ENCODE data around the gene VWC2. TPM values are rescaled to one million over a fixed set of nuclear protein-coding genes. Genes with fewer than 3 reads are reported as not detected.

Gene VWC2
- total and polyA plus RNA-seq, 2 of the 13 experiments (the other 11 are each of a cell fraction or from before 2014, with no cell fraction given) = not detected

DNA sequence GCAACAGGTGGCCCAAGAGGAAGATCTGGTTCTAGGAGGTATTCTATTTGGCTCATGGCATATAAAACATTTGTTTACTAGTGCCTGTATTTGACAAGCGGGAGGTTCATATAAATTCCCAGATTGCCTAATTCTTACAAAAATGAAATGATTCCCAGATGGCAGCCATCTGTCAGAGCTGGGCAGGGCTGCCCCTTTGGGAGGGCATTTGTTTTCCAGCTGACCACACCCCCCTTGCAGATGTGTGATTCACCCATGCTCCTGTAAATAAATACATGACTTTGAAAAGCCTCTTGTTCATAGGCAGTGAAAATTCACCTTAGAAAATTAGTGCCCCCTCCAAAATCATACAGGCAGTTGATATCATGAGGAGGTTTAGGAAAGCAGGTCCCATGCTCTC, 8.6 kb downstream of the VWC2 start:
- no peak overlapping the region for H3K9ac ChIP-seq (ENCODE audit: insufficient read depth, low read depth, low read length)
- intact Hi-C loops (cut with micrococcal nuclease; ENCODE audit: unreplicated experiment) = no loop called here
- FAIRE-seq (no peak), ATAC-seq (no peak), DNase-seq (ENCODE audit: low spot score) (no peak)
- in situ Hi-C loops (cut with HindIII; ENCODE audit: extremely low pct_ligation_motif_present, low pct_unique_long_range_greater_than_20kb) = no loop called here
- no peak overlapping the region for H3K4me3 ChIP-seq (replicated peaks in 1 of 3; ENCODE audit: insufficient read depth in 1 of 3, low read depth in 2 of 3, low read length in 3 of 3)
- ChIA-PET CTCF (ENCODE audit: low intra/inter-chr PET ratio, low total read pairs) (no interaction called here), POLR2A (no interaction called here)
- no peaks in the 10 kb centered on the region for H3K9me3 ChIP-seq (ENCODE audit: low read length)
- no peak overlapping the region for H3K4me2 ChIP-seq (ENCODE audit: low read depth, low read length)
- BruUV-seq (replicated peaks) = no TSS peak
- no peaks in the 10 kb centered on the region for H3K36me3 ChIP-seq (replicated peaks in 1 of 2; ENCODE audit: control insufficient read depth in 1 of 2, insufficient read depth in 2 of 2, low read length in 2 of 2)
- no peaks in the 10 kb centered on the region for H3K79me2 ChIP-seq (ENCODE audit: insufficient read depth, low read length)
- no peaks in the 10 kb centered on the region for H4K20me1 ChIP-seq (ENCODE audit: insufficient read depth, low read length)
- H3K27ac ChIP-seq (ENCODE audit: extremely low read length, insufficient read depth, low read length) = no peak overlapping the region
- WGBS (ENCODE audit: low lambda C conversion rate) = 82% methylated on average over 1 of the region's 1 CpG
- H2AFZ ChIP-seq (ENCODE audit: low read length) = no peak overlapping the region
- no peaks in the 10 kb centered on the region for H3K27me3 ChIP-seq (ENCODE audit: control insufficient read depth in 1 of 2, insufficient read depth in 2 of 2, low read length in 2 of 2)
- no peaks in the 10 kb centered on the region for H3K4me1 ChIP-seq (ENCODE audit: insufficient read depth, low read length)
- no peak for TF ChIP-seq CTCF (CRISPR knock-in tag; IDR thresholded peaks at IDR 0.05)
- no peak for TF ChIP-seq SRSF9 (IDR thresholded peaks at IDR 0.05; ENCODE audit: borderline replicate concordance, insufficient read depth, low read depth, low read length, poor library complexity, severe bottlenecking)
- TF ChIP-seq, protein P1, sequence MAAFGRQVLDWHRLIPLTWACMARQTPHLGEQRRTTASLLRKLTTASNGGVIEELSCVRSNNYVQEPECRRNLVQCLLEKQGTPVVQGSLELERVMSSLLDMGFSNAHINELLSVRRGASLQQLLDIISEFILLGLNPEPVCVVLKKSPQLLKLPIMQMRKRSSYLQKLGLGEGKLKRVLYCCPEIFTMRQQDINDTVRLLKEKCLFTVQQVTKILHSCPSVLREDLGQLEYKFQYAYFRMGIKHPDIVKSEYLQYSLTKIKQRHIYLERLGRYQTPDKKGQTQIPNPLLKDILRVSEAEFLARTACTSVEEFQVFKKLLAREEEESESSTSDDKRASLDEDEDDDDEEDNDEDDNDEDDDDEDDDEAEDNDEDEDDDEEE (CRISPR knock-in tag; IDR thresholded peaks at IDR 0.05) = no peak
- TF ChIP-seq AFF4 (CRISPR knock-in tag; IDR thresholded peaks at IDR 0.05) = no peak
- TF ChIP-seq, protein P2, sequence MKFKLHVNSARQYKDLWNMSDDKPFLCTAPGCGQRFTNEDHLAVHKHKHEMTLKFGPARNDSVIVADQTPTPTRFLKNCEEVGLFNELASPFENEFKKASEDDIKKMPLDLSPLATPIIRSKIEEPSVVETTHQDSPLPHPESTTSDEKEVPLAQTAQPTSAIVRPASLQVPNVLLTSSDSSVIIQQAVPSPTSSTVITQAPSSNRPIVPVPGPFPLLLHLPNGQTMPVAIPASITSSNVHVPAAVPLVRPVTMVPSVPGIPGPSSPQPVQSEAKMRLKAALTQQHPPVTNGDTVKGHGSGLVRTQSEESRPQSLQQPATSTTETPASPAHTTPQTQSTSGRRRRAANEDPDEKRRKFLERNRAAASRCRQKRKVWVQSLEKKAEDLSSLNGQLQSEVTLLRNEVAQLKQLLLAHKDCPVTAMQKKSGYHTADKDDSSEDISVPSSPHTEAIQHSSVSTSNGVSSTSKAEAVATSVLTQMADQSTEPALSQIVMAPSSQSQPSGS (CRISPR knock-in tag; IDR thresholded peaks at IDR 0.05) = no peak
- TF ChIP-seq, protein P3, sequence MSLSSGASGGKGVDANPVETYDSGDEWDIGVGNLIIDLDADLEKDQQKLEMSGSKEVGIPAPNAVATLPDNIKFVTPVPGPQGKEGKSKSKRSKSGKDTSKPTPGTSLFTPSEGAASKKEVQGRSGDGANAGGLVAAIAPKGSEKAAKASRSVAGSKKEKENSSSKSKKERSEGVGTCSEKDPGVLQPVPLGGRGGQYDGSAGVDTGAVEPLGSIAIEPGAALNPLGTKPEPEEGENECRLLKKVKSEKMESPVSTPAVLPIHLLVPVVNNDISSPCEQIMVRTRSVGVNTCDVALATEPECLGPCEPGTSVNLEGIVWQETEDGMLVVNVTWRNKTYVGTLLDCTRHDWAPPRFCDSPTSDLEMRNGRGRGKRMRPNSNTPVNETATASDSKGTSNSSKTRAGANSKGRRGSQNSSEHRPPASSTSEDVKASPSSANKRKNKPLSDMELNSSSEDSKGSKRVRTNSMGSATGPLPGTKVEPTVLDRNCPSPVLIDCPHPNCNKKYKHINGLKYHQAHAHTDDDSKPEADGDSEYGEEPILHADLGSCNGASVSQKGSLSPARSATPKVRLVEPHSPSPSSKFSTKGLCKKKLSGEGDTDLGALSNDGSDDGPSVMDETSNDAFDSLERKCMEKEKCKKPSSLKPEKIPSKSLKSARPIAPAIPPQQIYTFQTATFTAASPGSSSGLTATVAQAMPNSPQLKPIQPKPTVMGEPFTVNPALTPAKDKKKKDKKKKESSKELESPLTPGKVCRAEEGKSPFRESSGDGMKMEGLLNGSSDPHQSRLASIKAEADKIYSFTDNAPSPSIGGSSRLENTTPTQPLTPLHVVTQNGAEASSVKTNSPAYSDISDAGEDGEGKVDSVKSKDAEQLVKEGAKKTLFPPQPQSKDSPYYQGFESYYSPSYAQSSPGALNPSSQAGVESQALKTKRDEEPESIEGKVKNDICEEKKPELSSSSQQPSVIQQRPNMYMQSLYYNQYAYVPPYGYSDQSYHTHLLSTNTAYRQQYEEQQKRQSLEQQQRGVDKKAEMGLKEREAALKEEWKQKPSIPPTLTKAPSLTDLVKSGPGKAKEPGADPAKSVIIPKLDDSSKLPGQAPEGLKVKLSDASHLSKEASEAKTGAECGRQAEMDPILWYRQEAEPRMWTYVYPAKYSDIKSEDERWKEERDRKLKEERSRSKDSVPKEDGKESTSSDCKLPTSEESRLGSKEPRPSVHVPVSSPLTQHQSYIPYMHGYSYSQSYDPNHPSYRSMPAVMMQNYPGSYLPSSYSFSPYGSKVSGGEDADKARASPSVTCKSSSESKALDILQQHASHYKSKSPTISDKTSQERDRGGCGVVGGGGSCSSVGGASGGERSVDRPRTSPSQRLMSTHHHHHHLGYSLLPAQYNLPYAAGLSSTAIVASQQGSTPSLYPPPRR (CRISPR knock-in tag; IDR thresholded peaks at IDR 0.05; ENCODE audit: borderline replicate concordance) = no peak
- TF ChIP-seq THRA (CRISPR knock-in tag; IDR thresholded peaks at IDR 0.05; ENCODE audit: borderline replicate concordance) = no peak
- TF ChIP-seq ZSCAN20 (CRISPR knock-in tag; IDR thresholded peaks at IDR 0.05; ENCODE audit: borderline replicate concordance) = no peak

Data from HepG2 (cell line).